Spleen (tissue), 7 donors: ENCODE measurements around the gene BCORL1.

Source experiments
- POLR2A ChIP-seq, 3 donors: fragments of 450-650 bp; IDR thresholded peaks; one replicate each; pipeline ENCODE4 v1.5.1; 2017; ENCODE audit warnings: antibody characterized with exemption in 3 of 3, mild to moderate bottlenecking in 1 of 3
- POLR2AphosphoS5 ChIP-seq, 3 donors: sonication (generic); formaldehyde crosslinking; IDR thresholded peaks; one replicate each; pipeline ENCODE4 v1.5.1; 2017; ENCODE audit warnings: antibody characterized with exemption in 3 of 3
- TF ChIP-seq, protein P1 (sequence below), 11 experiments: fragments of 200-600 bp in 7 of 11; fragments of 450-650 bp in 4 of 11; sonication (generic) in 4 of 11; IDR thresholded peaks in 8 of 11; conservative IDR thresholded peaks in 3 of 11; 1 replicate in 7 of 11; 2 replicates in 4 of 11; pipeline versions ENCODE4 v1.4.0 to v1.8.0; 2016 to 2021; ENCODE audit warnings: antibody characterized with exemption in 11 of 11, inconsistent platforms in 4 of 11, mild to moderate bottlenecking in 1 of 11
- donor health status: DM: no; HTN: no; CAD: no; lungs with moderate emphysema.
- donor health status: DM: no; HTN: no; CAD: no.
- donor health status: DM: no; HTN: no; CAD: no.

DNA sequence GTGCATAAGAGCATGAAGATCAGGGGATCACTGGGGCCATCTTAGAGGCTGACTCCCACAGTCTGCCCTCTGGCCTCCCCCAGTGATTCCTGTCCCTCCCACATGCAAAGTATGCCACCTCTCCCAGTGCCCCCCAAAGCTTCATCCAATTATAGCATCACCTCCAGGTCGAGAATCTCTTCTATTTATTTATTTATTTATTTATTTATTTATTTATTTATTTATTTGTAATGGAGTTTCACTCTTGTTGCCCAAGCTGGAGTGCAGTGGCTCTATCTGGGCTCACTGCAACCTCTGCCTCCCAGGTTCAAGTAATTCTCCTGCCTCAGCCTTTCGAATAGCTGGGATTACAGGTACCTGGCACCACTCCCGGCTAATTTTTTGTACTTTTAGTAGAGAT lies 50.1 kb downstream of the BCORL1 start:
- no peak for TF ChIP-seq POLR2A (IDR thresholded peaks at IDR 0.05)
- TF ChIP-seq, protein P1, sequence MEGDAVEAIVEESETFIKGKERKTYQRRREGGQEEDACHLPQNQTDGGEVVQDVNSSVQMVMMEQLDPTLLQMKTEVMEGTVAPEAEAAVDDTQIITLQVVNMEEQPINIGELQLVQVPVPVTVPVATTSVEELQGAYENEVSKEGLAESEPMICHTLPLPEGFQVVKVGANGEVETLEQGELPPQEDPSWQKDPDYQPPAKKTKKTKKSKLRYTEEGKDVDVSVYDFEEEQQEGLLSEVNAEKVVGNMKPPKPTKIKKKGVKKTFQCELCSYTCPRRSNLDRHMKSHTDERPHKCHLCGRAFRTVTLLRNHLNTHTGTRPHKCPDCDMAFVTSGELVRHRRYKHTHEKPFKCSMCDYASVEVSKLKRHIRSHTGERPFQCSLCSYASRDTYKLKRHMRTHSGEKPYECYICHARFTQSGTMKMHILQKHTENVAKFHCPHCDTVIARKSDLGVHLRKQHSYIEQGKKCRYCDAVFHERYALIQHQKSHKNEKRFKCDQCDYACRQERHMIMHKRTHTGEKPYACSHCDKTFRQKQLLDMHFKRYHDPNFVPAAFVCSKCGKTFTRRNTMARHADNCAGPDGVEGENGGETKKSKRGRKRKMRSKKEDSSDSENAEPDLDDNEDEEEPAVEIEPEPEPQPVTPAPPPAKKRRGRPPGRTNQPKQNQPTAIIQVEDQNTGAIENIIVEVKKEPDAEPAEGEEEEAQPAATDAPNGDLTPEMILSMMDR (IDR thresholded peaks at IDR 0.05 in 8 of 11, conservative IDR thresholded peaks at IDR 0.05 in 3 of 11), result no peak
- no peak for TF ChIP-seq POLR2AphosphoS5 (IDR thresholded peaks at IDR 0.05)
